HepG2 (cell line): ENCODE data around the gene RBM8A. TPM values are rescaled to one million over a fixed set of nuclear protein-coding genes. Genes with fewer than 3 reads are reported as not detected.

Experiments used
- ATAC-seq: fragments of 200-7000 bp; cut with Tn5 transposase; 3 replicates; pipeline ENCODE4 v1.9.1; 2020; ENCODE audit warnings: mild to moderate bottlenecking, moderate library complexity
- BruUV-seq: library from RNA; stranded (reverse); fragments of 400-500 nt; replicated peaks from 2 replicates; lab custom pipeline; 2021; lab: Mats Ljungman, UMichigan
- CTCF ChIA-PET: fragments of 300-600 bp; formaldehyde crosslinking; extraction: SDS; loops from one replicate; lab custom pipeline; 2021; ENCODE audit warnings: low total read pairs, inconsistent platforms, low intra/inter-chr PET ratio; lab: Yijun Ruan, JAX
- POLR2A ChIA-PET: fragments of 350-600 bp; sonication (Branson Sonifier 250); formaldehyde crosslinking; loops from one replicate; lab custom pipeline; 2020; ENCODE audit warnings: antibody characterized with exemption, inconsistent platforms; lab: Yijun Ruan, JAX
- DNase-seq: peaks from one replicate; pipeline ENCODE4 v3.0.0-alpha.2; 2015; ENCODE audit warnings: low spot score
- FAIRE-seq: peaks from 3 replicates; lab custom pipeline; 2011; peaks lifted over from hg19 to GRCh38; lab: Jason Lieb, UNC
- H2AFZ ChIP-seq: one replicate; pipeline ENCODE4 v1.6.1; 2011; ENCODE audit warnings: low read length, inconsistent platforms
- H3K27ac ChIP-seq: fragments of 300-600 bp; 3 replicates; pipeline ENCODE4 v1.8.0; 2011; ENCODE audit warnings: mixed run types, mild to moderate bottlenecking, mixed read lengths, low read length, inconsistent platforms; ENCODE audit not compliant: insufficient read depth; ENCODE audit errors: extremely low read length
- H3K27me3 ChIP-seq, 2 experiments: fragments of 200-600 bp in 1 of 2; 2 replicates in 1 of 2; 3 replicates in 1 of 2; pipeline versions ENCODE4 v1.6.0 to v1.8.0; 2011; ENCODE audit warnings: low read length in 2 of 2, mild to moderate bottlenecking in 2 of 2, moderate library complexity in 2 of 2, inconsistent platforms in 1 of 2; ENCODE audit not compliant: insufficient read depth in 2 of 2, control insufficient read depth in 1 of 2
- H3K36me3 ChIP-seq, 2 experiments: fragments of 200-600 bp in 1 of 2; replicated peaks in 1 of 2; 2 replicates in 1 of 2; 3 replicates in 1 of 2; pipeline versions ENCODE4 v1.5.1 to v1.8.0; 2011; ENCODE audit warnings: low read length in 2 of 2, inconsistent platforms in 1 of 2; ENCODE audit not compliant: insufficient read depth in 2 of 2, control insufficient read depth in 1 of 2
- H3K4me1 ChIP-seq: 2 replicates; pipeline ENCODE4 v1.5.1; 2012; ENCODE audit warnings: low read length, inconsistent platforms; ENCODE audit not compliant: insufficient read depth
- H3K4me2 ChIP-seq: 2 replicates; pipeline ENCODE4 v1.6.0; 2011; ENCODE audit warnings: low read depth, low read length, inconsistent platforms
- H3K4me3 ChIP-seq, 3 experiments: fragments of 200-600 bp in 1 of 3; sonication (generic), shearing (Covaris generic) in 1 of 3; replicated peaks in 1 of 3; 2 replicates each; pipeline ENCODE4 v1.5.1; 2011 to 2016; ENCODE audit warnings: low read length in 3 of 3, inconsistent platforms in 2 of 3, low read depth in 2 of 3, mild to moderate bottlenecking in 2 of 3, control low read depth in 1 of 3, mixed read lengths in 1 of 3; ENCODE audit not compliant: insufficient read depth in 1 of 3
- H3K79me2 ChIP-seq: one replicate; pipeline ENCODE4 v1.6.1; 2011; ENCODE audit warnings: low read length, inconsistent platforms; ENCODE audit not compliant: insufficient read depth
- H3K9ac ChIP-seq: 2 replicates; pipeline ENCODE4 v1.6.0; 2011; ENCODE audit warnings: mild to moderate bottlenecking, low read depth, low read length, inconsistent platforms; ENCODE audit not compliant: insufficient read depth
- H3K9me3 ChIP-seq: 2 replicates; pipeline ENCODE4 v1.5.1; 2012; ENCODE audit warnings: mild to moderate bottlenecking, low read length
- H4K20me1 ChIP-seq: 2 replicates; pipeline ENCODE4 v1.6.0; 2011; ENCODE audit warnings: inconsistent platforms, mild to moderate bottlenecking, low read length, moderate library complexity; ENCODE audit not compliant: insufficient read depth
- BCL3 ChIP-seq: sonication (generic); formaldehyde crosslinking; IDR thresholded peaks from 2 replicates; pipeline ENCODE4 v1.5.1; 2020; ENCODE audit warnings: mild to moderate bottlenecking, missing genetic modification reagents, moderate library complexity
- MAFF ChIP-seq: IDR thresholded peaks from 2 replicates; pipeline ENCODE4 v1.6.1; 2011; ENCODE audit warnings: low read depth, low read length, improper control_type of control experiment
- MAFK ChIP-seq, 2 experiments: IDR thresholded peaks in 1 of 2; conservative IDR thresholded peaks in 1 of 2; 2 replicates each; pipeline ENCODE4 v1.6.1; 2011; ENCODE audit warnings: improper control_type of control experiment in 2 of 2, low read length in 2 of 2
- SRY ChIP-seq: sonication (generic); formaldehyde crosslinking; IDR thresholded peaks from 2 replicates; pipeline ENCODE4 v1.8.0; 2022; ENCODE audit warnings: mild to moderate bottlenecking, missing genetic modification reagents
- STAT6 ChIP-seq: sonication (generic); formaldehyde crosslinking; IDR thresholded peaks from 2 replicates; pipeline ENCODE4 v1.4.0; 2020; ENCODE audit warnings: missing genetic modification reagents, mild to moderate bottlenecking, borderline replicate concordance
- ZNF274 ChIP-seq: sonication (generic); formaldehyde crosslinking; IDR thresholded peaks from 2 replicates; pipeline ENCODE4 v1.5.1; 2020; ENCODE audit warnings: mild to moderate bottlenecking, missing genetic modification reagents
- ZNF547 ChIP-seq: sonication (generic); formaldehyde crosslinking; IDR thresholded peaks from 2 replicates; pipeline ENCODE4 v1.5.1; 2020; ENCODE audit warnings: mild to moderate bottlenecking, missing genetic modification reagents
- ZNF598 ChIP-seq: sonication (generic); formaldehyde crosslinking; IDR thresholded peaks from 2 replicates; pipeline ENCODE4 v1.5.1; 2020; ENCODE audit warnings: mild to moderate bottlenecking, missing genetic modification reagents, borderline replicate concordance
- ZNF607 ChIP-seq: sonication (generic); formaldehyde crosslinking; IDR thresholded peaks from 2 replicates; pipeline ENCODE4 v1.5.1; 2020; ENCODE audit warnings: missing genetic modification reagents, mild to moderate bottlenecking, borderline replicate concordance
- ZNF687 ChIP-seq: sonication (generic); formaldehyde crosslinking; IDR thresholded peaks from 2 replicates; pipeline ENCODE4 v1.5.1; 2020; ENCODE audit warnings: mild to moderate bottlenecking, missing genetic modification reagents, moderate library complexity
- WGBS: methylation state at CpG from one replicate; pipeline ENCODE4 v1.1.6; 2017; ENCODE audit warnings: low lambda C conversion rate; 5-methylcytosine and 5-hydroxymethylcytosine counted together
- in situ Hi-C: cut with HindIII; loops from 2 replicates; pipeline ENCODE4 v1.10.0; 2017; ENCODE audit warnings: low pct_unique_long_range_greater_than_20kb; ENCODE audit not compliant: extremely low pct_ligation_motif_present
- intact Hi-C: fragments of 100-400 bp; cut with micrococcal nuclease; formaldehyde crosslinking; loops from one replicate; pipeline ENCODE4 v1.10.0; 2022; ENCODE audit not compliant: unreplicated experiment
- polyA plus RNA-seq, 8 experiments: library from polyadenylated mRNA; depleted of rRNA in 3 of 8; stranded (reverse) in 7 of 8; unstranded in 1 of 8; fragments of >200 nt; fragmentation: Illumina TruSeq in 4 of 8; extraction: Trizol in 4 of 8; gene quantifications; 2 replicates each; pipeline versions ENCODE4 v1.2.1 to v1.2.3, GENCODE V29; 2011 to 2016; ENCODE audit warnings: low read depth in 4 of 8, missing spikeins in 1 of 8, mixed read lengths in 1 of 8; ENCODE audit not compliant: insufficient read depth in 1 of 8
- total RNA-seq, 5 experiments: library from RNA; depleted of rRNA; stranded (reverse); fragments of >200 nt; fragmentation: Illumina TruSeq; extraction: Trizol; gene quantifications; 2 replicates each; pipeline ENCODE4 v1.2.3, GENCODE V29; 2016; ENCODE audit warnings: low read depth in 1 of 5

RBM8A gene
- total and polyA plus RNA-seq, 2 of the 13 experiments (the other 11 are each of a cell fraction or from before 2014, with no cell fraction given), result 106 to 162 TPM

GRCh38 chr1:145898756-145899155, 28.5 kb downstream of the RBM8A start:
- Histone ChIP-seq H3K9me3 (no peaks in the 10 kb centered on the region), H2AFZ (no peak overlapping the region), H3K4me1 (peaks cover 86% of the 10 kb centered on the region), H3K79me2 (no peaks in the 10 kb centered on the region), H3K4me2 (peak overlapping the region; percentile 38)
- peak; percentile 21 for ATAC-seq
- CTCF ChIA-PET, result no interaction called here
- TF ChIP-seq MAFK (conservative IDR thresholded peaks at IDR 0.05 in 1 of 2, IDR thresholded peaks at IDR 0.05 in 1 of 2; ENCODE audit: low read length in 2 of 2) (peak; percentile 99 to 100), ZNF607 (no peak), SRY (CRISPR knock-in tag) (no peak), BCL3 (CRISPR knock-in tag) (0 out of 2 replicates have a peak, but pooled peaks have one; percentile 52), ZNF687 (CRISPR knock-in tag) (peak; percentile 56), MAFF (peak; percentile 99), STAT6 (CRISPR knock-in tag) (no peak), ZNF274 (0 out of 2 replicates have a peak, but pooled peaks have one; percentile 36), ZNF598 (CRISPR knock-in tag) (0 out of 2 replicates have a peak, but pooled peaks have one; percentile 58), ZNF547 (CRISPR knock-in tag) (0 out of 2 replicates have a peak, but pooled peaks have one; percentile 38)
- TF ChIP-seq, all 625 proteins: peak for 7
- Histone ChIP-seq H3K36me3 (no peaks in the 10 kb centered on the region), H3K4me3 (no peak overlapping the region), H4K20me1 (no peaks in the 10 kb centered on the region), H3K27ac (no peak overlapping the region), H3K9ac (no peak overlapping the region), H3K27me3 (no peaks in the 10 kb centered on the region)
- DNase-seq (no peak), FAIRE-seq (peak; percentile 59)
- 51% methylated on average over 5 of the region's 5 CpGs for WGBS
- POLR2A ChIA-PET, result interaction anchor here (1.0 to 1.4 kb wide), 3 partner anchors 9 to 66 kb away, joined by 3 to 6 read pairs (median 4); partner anchors contain the start of genes ANKRD34A, LIX1L and POLR3GL
- intact Hi-C loops (no loop called here), in situ Hi-C loops (no loop called here)
- BruUV-seq, result no TSS peak
